ENCODE measurements around the gene WNK2.

The WNK2 gene

DNA sequence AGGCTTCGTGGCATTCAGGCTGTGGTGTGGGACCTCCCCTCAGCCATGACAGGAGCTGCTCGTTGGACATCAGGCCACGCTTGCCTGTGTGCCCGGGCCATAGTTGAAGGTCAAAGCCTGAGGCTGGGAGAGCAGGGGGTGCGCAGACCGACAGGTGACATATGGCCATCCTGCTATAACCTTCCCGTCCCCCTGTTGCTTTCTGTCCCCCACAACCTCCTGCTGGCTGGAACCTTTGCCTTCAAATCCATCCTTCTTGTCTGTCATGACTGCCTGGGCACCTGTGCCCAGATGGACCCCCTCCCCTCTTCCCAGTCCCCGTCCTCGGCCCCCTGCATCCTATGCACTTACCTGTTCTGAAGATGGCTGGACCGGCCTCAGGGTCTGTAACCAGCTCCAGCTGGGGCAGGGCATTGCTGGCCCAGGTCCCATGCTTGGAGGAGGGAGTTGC lies 83.2 kb downstream of the WNK2 start:
- DNase-seq (ENCODE audit: low spot score) = no peak

- no peak for DNase-seq (ENCODE audit: low spot score)
Observed at GRCh38 chr9:93267681-93268505, 84.0 kb downstream of the WNK2 start.

DNA sequence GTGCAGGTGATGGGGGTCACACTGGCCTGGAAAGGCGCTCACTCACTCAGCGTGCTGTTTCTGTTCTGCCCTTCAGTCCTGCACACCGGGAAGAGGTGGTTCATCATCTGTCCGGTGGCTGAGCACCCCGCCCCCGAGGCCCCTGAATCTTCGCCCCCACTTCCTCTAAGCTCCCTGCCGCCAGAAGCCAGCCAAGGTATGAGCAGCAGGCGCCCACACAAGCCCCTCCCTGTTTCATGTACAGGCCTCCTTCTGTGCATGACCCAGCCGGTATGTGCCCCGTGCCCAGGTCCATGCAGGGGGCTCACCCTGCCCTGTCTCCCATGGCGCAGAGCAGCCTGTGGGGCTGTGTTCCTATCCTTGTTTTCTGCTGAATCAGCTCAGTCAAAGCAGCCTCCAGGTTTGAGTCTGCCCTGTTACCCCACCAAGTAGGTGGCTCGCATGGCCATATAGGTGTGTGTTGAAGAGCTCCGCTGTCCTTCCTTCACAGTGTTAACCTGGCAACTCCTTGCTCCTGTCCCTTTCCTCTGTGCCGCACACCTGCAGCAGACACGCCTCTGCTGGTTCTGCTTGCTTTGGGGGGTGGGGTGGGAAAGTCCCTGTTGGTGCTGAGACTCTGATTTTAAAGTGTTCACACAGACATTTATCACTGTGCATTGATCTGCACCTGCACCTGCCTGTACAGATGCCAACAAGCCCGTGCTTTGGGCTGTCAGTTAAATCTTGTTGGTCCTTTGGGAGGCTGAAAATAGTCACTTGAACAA lies 84.8 kb downstream of the WNK2 start:
- DNase-seq (ENCODE audit: low spot score) = no peak

- DNase-seq (ENCODE audit: low spot score) = no peak
Observed at GRCh38 chr9:93270976-93271375, 87.0 kb downstream of the WNK2 start.

GRCh38 chr9:93276973-93277372 lies 93.0 kb downstream of the WNK2 start:
- DNase-seq (ENCODE audit: low spot score) = no peak

- DNase-seq (ENCODE audit: low spot score) = no peak
Observed at GRCh38 chr9:93278144-93278543, 94.2 kb downstream of the WNK2 start.

GRCh38 chr9:93280661-93281259 lies 96.8 kb downstream of the WNK2 start:
- no peak for DNase-seq (ENCODE audit: low spot score)

DNA sequence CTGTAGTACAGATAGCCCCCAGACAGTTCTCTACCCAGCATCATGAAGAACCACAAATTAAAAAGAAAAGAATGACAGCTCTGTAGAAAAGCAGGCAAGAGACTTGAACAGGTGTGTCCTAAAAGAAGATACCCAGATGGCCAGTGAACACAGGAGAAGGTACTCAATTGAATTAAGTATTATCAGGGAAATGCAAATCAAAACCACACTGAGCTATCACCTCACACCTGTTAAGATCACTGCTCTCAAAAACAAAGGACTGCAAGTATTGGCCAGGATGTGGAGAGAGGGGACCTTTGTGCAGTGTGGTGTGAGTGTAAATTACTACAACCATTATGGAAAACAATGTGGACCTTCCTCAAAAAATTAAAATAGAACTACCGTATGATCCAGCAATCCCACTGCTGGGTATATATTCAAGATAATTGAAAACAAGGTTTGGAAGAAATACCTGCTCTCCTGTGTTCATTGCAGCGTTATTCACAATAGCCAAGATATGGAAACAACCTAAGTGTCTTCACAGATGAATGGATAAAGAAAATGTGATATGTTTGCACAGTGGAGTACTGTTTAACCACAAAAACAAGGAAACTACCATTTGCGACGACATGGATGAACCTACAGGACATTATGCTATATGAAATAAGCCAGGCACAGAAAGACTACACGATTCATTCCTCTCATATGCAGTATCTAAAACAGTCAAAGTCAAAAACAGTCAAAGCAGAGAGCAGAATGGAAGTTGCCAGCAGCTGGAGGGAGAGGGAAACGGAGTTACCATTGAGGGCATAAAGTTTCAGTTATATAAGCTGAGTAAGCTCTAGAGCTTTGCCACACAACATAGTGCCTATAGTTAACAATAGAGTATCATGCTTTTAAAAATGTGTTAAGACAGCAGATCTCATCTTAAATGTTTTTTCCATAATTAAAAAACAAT lies 102.6 kb downstream of the WNK2 start:
- no peak for DNase-seq (ENCODE audit: low spot score)

DNA sequence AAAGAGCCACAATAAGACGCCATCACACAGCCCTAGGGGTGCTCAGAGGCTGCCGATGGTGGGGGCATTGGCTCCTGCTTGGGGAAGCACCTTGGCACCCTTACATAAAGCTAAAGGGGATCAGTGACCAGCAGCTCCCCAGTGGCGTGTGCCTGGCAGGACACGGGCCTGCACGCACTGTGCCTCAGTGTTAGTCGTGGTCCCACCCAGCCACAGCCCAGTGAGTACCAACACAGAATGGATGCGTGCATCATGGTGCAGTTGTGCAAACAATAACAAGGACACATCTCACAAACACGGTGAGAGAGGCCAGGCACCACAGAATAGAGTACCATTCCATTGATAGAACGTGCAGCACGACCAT lies 103.2 kb downstream of the WNK2 start:
- DNase-seq (ENCODE audit: low spot score) = no peak

- DNase-seq (ENCODE audit: low spot score) = no peak
Observed at GRCh38 chr9:93287593-93287992, 103.7 kb downstream of the WNK2 start.

DNA sequence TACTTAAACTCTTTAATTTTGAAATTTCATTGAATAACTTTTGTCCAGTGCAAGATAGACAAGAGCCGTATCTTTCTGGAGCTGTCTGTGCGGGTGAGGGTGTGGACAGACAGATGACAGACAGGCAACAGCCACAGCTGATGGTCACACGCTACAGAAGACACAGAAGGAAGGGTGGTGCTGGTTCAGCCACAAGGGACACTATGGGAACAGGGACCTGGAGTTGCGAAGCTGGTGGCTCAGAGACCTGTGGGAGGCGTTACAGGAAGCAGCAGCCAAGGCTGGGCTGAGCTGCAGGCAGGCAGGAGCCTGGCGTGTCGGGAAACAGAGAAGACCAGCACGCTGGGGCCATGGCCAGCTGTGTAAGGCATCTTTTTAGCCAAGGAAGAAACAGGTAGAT lies 104.4 kb downstream of the WNK2 start:
- no peak for DNase-seq (ENCODE audit: low spot score)

GRCh38 chr9:93288891-93289883 lies 105.2 kb downstream of the WNK2 start:
- DNase-seq (ENCODE audit: low spot score) = no peak

DNA sequence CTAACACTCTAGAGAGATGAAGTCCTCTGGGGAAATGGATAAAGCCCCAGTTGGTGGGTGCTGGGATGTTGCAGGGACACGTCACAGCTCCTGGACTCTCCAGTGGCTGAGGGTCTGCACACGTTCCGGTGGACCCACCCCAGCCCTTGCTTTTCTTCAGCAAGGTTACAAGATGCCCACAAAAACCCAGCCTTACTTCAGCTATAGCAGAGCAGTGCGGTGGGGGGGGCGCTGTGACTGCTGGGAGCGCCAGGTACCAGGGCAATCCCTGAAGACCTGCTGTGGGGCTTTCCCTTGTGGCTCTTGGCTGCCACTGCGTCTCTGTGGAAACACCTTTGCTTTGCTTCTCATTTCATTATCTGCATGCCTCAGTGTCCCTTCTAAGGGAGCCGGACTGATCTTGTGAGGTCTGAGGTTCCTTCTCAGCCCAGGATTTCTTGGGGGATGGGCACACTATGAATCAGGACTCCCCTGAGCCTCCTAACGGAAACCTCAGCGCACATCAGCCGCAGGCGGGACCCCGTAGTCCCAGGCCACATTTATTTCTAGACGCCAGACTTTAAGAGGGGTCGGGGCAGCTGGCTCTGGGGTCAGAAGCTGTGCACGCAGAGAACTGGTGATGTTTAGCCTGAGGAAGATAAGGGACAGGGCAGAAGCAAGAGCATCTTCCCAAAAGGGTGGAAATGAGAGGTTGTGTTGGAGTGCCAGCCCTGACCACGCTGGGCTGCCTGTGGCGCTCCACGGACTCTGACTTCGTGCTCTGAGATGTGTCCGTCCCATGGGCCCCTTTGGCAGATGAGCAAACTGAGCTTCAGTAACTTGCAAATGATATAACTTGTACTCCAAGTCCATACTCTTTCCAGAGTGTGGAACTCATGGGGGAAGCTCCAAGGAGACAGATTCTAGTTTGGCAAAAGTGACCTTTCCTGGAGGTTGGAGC lies 106.8 kb downstream of the WNK2 start:
- DNase-seq (ENCODE audit: low spot score) = no peak

- DNase-seq (ENCODE audit: low spot score) = no peak
Observed at GRCh38 chr9:93291536-93292287, 107.8 kb downstream of the WNK2 start.

DNA sequence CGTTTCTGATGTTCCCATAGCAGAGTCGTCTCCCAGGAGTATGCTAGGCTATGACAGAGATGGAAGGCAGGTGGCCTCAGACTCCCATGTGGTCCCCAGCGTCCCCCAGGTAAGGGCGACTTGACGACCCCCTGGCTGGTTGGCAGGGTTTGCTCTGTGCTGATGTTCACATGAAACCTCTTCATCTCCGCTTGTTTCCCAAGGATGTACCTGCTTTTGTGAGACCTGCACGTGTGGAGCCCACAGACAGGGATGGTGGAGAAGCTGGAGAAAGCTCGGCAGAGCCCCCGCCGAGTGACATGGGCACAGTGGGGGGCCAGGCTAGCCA lies 108.3 kb downstream of the WNK2 start:
- DNase-seq (ENCODE audit: low spot score) = no peak

DNA sequence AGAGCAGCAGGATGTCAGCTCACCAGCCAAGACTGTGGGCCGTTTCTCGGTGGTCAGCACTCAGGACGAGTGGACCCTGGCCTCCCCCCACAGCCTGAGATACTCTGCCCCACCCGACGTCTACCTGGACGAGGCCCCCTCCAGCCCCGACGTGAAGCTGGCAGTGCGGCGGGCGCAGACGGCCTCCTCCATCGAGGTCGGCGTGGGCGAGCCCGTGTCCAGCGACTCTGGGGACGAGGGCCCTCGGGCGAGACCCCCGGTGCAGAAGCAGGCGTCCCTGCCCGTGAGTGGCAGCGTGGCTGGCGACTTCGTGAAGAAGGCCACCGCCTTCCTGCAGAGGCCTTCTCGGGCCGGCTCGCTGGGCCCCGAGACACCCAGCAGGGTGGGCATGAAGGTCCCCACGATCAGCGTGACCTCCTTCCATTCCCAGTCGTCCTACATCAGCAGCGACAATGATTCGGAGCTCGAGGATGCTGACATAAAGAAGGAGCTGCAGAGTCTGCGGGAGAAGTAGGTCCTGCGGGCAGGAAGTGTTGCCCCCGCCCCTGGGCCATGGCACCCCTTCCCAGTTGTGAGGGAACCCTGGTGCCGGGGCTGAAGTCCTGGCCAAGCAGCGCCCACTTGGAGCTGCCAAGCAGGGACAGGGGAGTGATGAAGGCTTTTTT lies 108.9 kb downstream of the WNK2 start:
- DNase-seq (ENCODE audit: low spot score) = no peak

- DNase-seq (ENCODE audit: low spot score) = no peak
Observed at GRCh38 chr9:93294011-93294410, 110.1 kb downstream of the WNK2 start.

DNA sequence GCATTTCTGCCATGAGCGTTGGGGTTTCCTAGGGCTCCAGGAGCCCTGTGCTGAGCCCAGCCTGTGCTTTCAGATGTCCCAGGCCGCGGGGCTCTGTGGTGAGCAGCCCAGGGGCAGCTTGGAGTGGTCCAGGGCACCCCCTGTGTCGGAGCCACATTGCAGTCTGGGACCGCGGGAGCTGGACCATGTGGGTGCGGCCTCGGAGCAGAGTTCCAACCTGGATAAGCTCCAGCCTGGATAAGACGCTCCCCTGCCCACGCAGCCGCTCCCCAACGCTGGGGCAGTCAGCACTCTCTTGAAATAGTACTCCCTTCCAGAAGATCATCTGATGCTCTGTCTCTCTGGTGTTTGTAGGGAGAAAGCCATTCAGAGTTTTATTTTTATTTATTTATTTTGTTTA lies 111.1 kb downstream of the WNK2 start:
- DNase-seq (ENCODE audit: low spot score) = no peak

All from hematopoietic multipotent progenitor cell treated with erythropoietin and hydrocortisone succinate and interleukin-3 and kit ligand, for 15 days (in vitro differentiated cells).